Measurements from ENCODE around the gene ELOVL6. TPM values are rescaled to one million over a fixed set of nuclear protein-coding genes. Genes with fewer than 3 reads are reported as not detected.

Gene ELOVL6
- total RNA-seq, 4 donors from 2014 or later = 0.10 to 0.42 (median 0.13) TPM; not detected in 1

DNA sequence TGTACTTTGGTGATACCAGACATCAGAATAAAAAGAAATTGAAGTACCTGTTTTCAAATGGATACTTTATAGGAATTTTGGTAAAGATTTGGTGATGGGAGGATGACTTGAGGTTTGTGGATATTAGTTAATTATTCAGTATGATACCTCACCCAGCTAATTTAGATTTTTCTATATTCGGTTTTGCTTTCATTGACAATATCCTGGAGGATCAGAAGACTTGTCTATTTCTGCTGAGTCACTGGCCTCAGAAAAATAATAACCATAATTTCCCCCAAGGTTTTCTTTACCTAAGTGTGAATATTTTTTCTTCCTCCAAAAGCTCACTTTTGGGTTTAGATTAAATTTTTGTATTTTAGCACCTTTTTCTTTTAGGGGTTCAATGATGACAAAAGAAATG is 185.5 kb downstream of the ELOVL6 start:
- Histone ChIP-seq H3K27ac (no peak overlapping the region), H3K9me3 (no peaks in the 10 kb centered on the region), H3K4me1 (no peaks in the 10 kb centered on the region), H3K4me3 (no peak overlapping the region), H3K36me3 (peaks cover 2 to 56% of the 10 kb centered on the region in 2 donors), H3K27me3 (no peaks in the 10 kb centered on the region)
- no peak for DNase-seq
- intact Hi-C loops (cut with DNase I; ENCODE audit: low total_unique reads) = no loop called here
- ATAC-seq = no peak
- in situ Hi-C loops (cut with MboI; ENCODE audit: low sequenced_read_pairs in 4 of 4) = no loop called here
- TF ChIP-seq CTCF (IDR thresholded peaks at IDR 0.05 in 4 of 5, conservative IDR thresholded peaks at IDR 0.05 in 1 of 5) (no peak), POLR2A (IDR thresholded peaks at IDR 0.05) (no peak)

- Histone ChIP-seq H3K4me3 (no peak overlapping the region), H3K4me1 (no peaks in the 10 kb centered on the region), H3K27ac (no peak overlapping the region), H3K9me3 (no peaks in the 10 kb centered on the region), H3K27me3 (no peaks in the 10 kb centered on the region), H3K36me3 (peaks cover 2 to 65% of the 10 kb centered on the region in 2 donors)
- TF ChIP-seq CTCF (IDR thresholded peaks at IDR 0.05 in 4 of 5, conservative IDR thresholded peaks at IDR 0.05 in 1 of 5) (no peak), POLR2A (IDR thresholded peaks at IDR 0.05) (no peak)
- DNase-seq = no peak
- intact Hi-C loops (cut with DNase I; ENCODE audit: low total_unique reads) = no loop called here
- ATAC-seq = no peak
- in situ Hi-C loops (cut with MboI; ENCODE audit: low sequenced_read_pairs in 4 of 4) = no loop called here
Measured at GRCh38 chr4:110010797-110011196, 187.6 kb downstream of the ELOVL6 start.

- Histone ChIP-seq H3K9me3 (no peaks in the 10 kb centered on the region), H3K4me1 (no peaks in the 10 kb centered on the region), H3K27ac (no peak overlapping the region), H3K27me3 (no peaks in the 10 kb centered on the region), H3K36me3 (peaks cover 2 to 65% of the 10 kb centered on the region in 2 donors), H3K4me3 (no peak overlapping the region)
- no peak for TF ChIP-seq POLR2A (IDR thresholded peaks at IDR 0.05)
- TF ChIP-seq CTCF (IDR thresholded peaks at IDR 0.05 in 4 of 5, conservative IDR thresholded peaks at IDR 0.05 in 1 of 5) = no peak
- DNase-seq (no peak), ATAC-seq (no peak)
- intact Hi-C loops (cut with DNase I; ENCODE audit: low total_unique reads) (no loop called here), in situ Hi-C loops (cut with MboI; ENCODE audit: low sequenced_read_pairs in 4 of 4) (loop anchor here in 2 of 4 donors (10.0 kb wide), 2 partner anchors 495 to 505 kb away; no protein-coding TSS in a partner anchor)
Measured at GRCh38 chr4:110009550-110009949, 188.9 kb downstream of the ELOVL6 start.

DNA sequence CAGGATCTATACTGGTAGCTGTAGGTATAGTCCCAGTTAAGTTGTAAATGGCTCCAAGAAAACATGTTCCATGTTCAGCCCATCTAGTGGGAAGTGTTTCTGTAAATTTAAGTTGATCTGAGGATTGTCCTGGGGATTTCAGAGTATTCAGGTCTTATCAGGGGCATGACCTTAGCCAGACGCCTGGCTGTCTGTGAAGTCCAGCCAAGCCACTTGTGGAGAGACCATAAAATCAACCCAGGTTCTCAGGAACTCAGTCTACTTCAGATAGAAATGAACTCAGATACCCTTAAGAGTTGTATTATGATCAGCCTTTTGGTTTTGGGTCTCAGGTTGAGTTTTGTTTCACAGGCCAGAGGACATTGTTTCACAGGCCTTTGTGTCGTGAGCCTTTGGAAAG is 189.9 kb downstream of the ELOVL6 start:
- Histone ChIP-seq H3K9me3 (no peaks in the 10 kb centered on the region), H3K27me3 (no peaks in the 10 kb centered on the region), H3K4me1 (no peaks in the 10 kb centered on the region), H3K36me3 (peaks cover 2 to 56% of the 10 kb centered on the region in 2 donors), H3K4me3 (no peak overlapping the region), H3K27ac (no peak overlapping the region)
- ATAC-seq = no peak
- DNase-seq = no peak
- no peak for TF ChIP-seq POLR2A (IDR thresholded peaks at IDR 0.05)
- TF ChIP-seq CTCF (IDR thresholded peaks at IDR 0.05 in 4 of 5, conservative IDR thresholded peaks at IDR 0.05 in 1 of 5) = no peak
- intact Hi-C loops (cut with DNase I; ENCODE audit: low total_unique reads) = no loop called here
- in situ Hi-C loops (cut with MboI; ENCODE audit: low sequenced_read_pairs in 4 of 4) = loop anchor here in 2 of 4 donors (10.0 kb wide), 2 partner anchors 496 to 506 kb away; no protein-coding TSS in a partner anchor

- DNase-seq (no peak), ATAC-seq (no peak)
- Histone ChIP-seq H3K27me3 (no peaks in the 10 kb centered on the region), H3K4me3 (no peak overlapping the region), H3K36me3 (peaks cover 0 to 46% of the 10 kb centered on the region in 2 donors), H3K9me3 (no peaks in the 10 kb centered on the region), H3K4me1 (no peaks in the 10 kb centered on the region), H3K27ac (no peak overlapping the region)
- TF ChIP-seq POLR2A (IDR thresholded peaks at IDR 0.05) = no peak
- intact Hi-C loops (cut with DNase I; ENCODE audit: low total_unique reads) (no loop called here), in situ Hi-C loops (cut with MboI; ENCODE audit: low sequenced_read_pairs in 4 of 4) (loop anchor here in 2 of 4 donors (10.0 kb wide), 2 partner anchors 498 to 508 kb away; no protein-coding TSS in a partner anchor)
Measured at GRCh38 chr4:110007217-110007616, 191.2 kb downstream of the ELOVL6 start.
